Neural crest cell (in vitro differentiated cells): ENCODE data around the gene PHYH. TPM values are rescaled to one million over a fixed set of nuclear protein-coding genes. Genes with fewer than 3 reads are reported as not detected.
"Not testable (repeated sequence)": the region's sequence is repeated elsewhere in the genome, so short reads cannot be mapped to it uniquely, and the experiment has no call there.

Experiments used
- DNase-seq: peaks from one replicate; pipeline ENCODE4 v3.0.0; 2021; ENCODE audit warnings: low read depth, mixed read lengths, low spot score
- H3K27ac Mint-ChIP-seq: one replicate; pipeline ENCODE4 v1.8.0; 2021; ENCODE audit warnings: mild to moderate bottlenecking, mixed read lengths; ENCODE audit not compliant: unreplicated experiment
- H3K27me3 Mint-ChIP-seq: 2 replicates; pipeline ENCODE4 v1.8.0; 2021; ENCODE audit warnings: low read depth, mild to moderate bottlenecking, mixed read lengths
- H3K36me3 Mint-ChIP-seq: 2 replicates; pipeline ENCODE4 v1.8.0; 2021; ENCODE audit warnings: low read depth, mild to moderate bottlenecking, mixed read lengths
- H3K4me1 Mint-ChIP-seq: 2 replicates; pipeline ENCODE4 v1.8.0; 2021; ENCODE audit warnings: mixed read lengths
- H3K4me3 Mint-ChIP-seq: one replicate; pipeline ENCODE4 v1.8.0; 2021; ENCODE audit warnings: mild to moderate bottlenecking, mixed read lengths
- H3K9me3 Mint-ChIP-seq: 2 replicates; pipeline ENCODE4 v1.8.0; 2021; ENCODE audit warnings: mixed read lengths
- CTCF ChIP-seq: fragments of 200-600 bp; sonication (generic); conservative IDR thresholded peaks from 2 replicates; pipeline ENCODE4 v1.5.0; 2021; ENCODE audit warnings: antibody characterized with exemption, mild to moderate bottlenecking
- total RNA-seq: library from RNA; stranded (reverse); gene quantifications from 2 replicates; pipeline ENCODE4 v1.2.1, GENCODE V29; 2021

The PHYH gene
- total RNA-seq, 1 donor from 2014 or later = 14.9 TPM

- Mint-ChIP-seq H3K27ac (no peak overlapping the region), H3K4me3 (no peak overlapping the region), H3K4me1 (peaks cover 14% of the 10 kb centered on the region), H3K27me3 (no peaks in the 10 kb centered on the region), H3K36me3 (peaks cover 3% of the 10 kb centered on the region), H3K9me3 (no peaks in the 10 kb centered on the region)
- no peak for DNase-seq
- no peak for TF ChIP-seq CTCF
These were observed 3.4 kb downstream of the PHYH start for GRCh38 chr10:13296476-13296875.

- Mint-ChIP-seq H3K27me3 (no peaks in the 10 kb centered on the region), H3K4me3 (no peak overlapping the region), H3K9me3 (no peaks in the 10 kb centered on the region), H3K27ac (no peak overlapping the region), H3K4me1 (peaks cover 9% of the 10 kb centered on the region), H3K36me3 (peaks cover 5% of the 10 kb centered on the region)
- no peak for TF ChIP-seq CTCF
- no peak for DNase-seq
These were observed 5.1 kb downstream of the PHYH start for GRCh38 chr10:13294784-13295183.

- TF ChIP-seq CTCF = no peak
- Mint-ChIP-seq H3K9me3 (no peaks in the 10 kb centered on the region), H3K27ac (no peak overlapping the region), H3K4me3 (no peak overlapping the region), H3K36me3 (peaks cover 14% of the 10 kb centered on the region), H3K27me3 (no peaks in the 10 kb centered on the region), H3K4me1 (peaks cover 4% of the 10 kb centered on the region)
- no peak for DNase-seq
These were observed 7.8 kb downstream of the PHYH start for GRCh38 chr10:13291821-13292773.

- Mint-ChIP-seq H3K36me3 (peaks cover 15% of the 10 kb centered on the region), H3K27ac (no peak overlapping the region), H3K27me3 (no peaks in the 10 kb centered on the region), H3K4me3 (no peak overlapping the region), H3K4me1 (peaks cover 4% of the 10 kb centered on the region), H3K9me3 (no peaks in the 10 kb centered on the region)
- no peak for TF ChIP-seq CTCF
- no peak for DNase-seq
These were observed 8.8 kb downstream of the PHYH start for GRCh38 chr10:13291061-13291460.

GRCh38 chr10:13284050-13284449 is 15.8 kb downstream of the PHYH start:
- Mint-ChIP-seq H3K36me3 (peaks cover 11% of the 10 kb centered on the region), H3K27ac (no peak overlapping the region), H3K27me3 (no peaks in the 10 kb centered on the region), H3K4me3 (no peak overlapping the region), H3K4me1 (no peaks in the 10 kb centered on the region), H3K9me3 (no peaks in the 10 kb centered on the region)
- no peak for TF ChIP-seq CTCF
- DNase-seq = no peak

GRCh38 chr10:13282348-13282747 is 17.5 kb downstream of the PHYH start:
- H3K4me1 Mint-ChIP-seq, H3K27ac Mint-ChIP-seq: not testable (repeated sequence)

More at GRCh38 chr10:13282348-13282747, 17.5 kb downstream of the PHYH start:
- not testable (repeated sequence) for DNase-seq, H3K4me3 Mint-ChIP-seq, H3K36me3 Mint-ChIP-seq, H3K27me3 Mint-ChIP-seq, H3K9me3 Mint-ChIP-seq
